ENCODE results near the gene LRRC23. TPM values are rescaled to one million over a fixed set of nuclear protein-coding genes. Genes with fewer than 3 reads are reported as not detected.

Gene LRRC23
- total and polyA plus RNA-seq, 2 of the 4 experiments (the other 2 are of a cell fraction), result 11.1 to 11.4 TPM

DNA sequence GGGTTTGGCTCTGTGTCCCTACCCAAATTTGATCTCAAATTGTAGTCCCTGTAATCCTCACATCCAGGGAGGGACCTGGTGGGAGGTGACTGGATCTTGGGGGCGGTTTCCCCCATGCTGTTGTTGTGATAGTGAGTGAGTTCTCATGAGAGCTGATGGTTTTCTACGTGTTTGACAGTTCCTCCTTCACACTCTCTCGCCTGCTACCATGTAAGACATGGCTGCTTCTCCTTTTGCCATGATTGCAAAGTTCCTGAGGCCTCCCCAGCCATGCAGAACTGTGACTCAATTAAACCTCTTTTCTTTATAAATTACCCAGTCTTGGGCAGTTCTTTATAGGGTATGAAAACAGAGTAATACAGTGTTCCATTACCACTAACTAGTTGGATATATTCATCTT, 10.3 kb upstream of the LRRC23 start:
- Histone ChIP-seq H3K4me2 (ENCODE audit: low read depth, low read length) (no peak overlapping the region), H3K79me1 (ENCODE audit: low read depth in 1 of 2, low read length in 2 of 2) (peaks cover 0 to 20% of the 10 kb centered on the region in 2 experiments; a peak in 2 of 4 replicates), H3K4me1 (ENCODE audit: control insufficient read depth, insufficient read depth, low read length) (peaks cover 5% of the 10 kb centered on the region), H3K18ac (ENCODE audit: low read depth, low read length) (no peak overlapping the region), H2BK5ac (ENCODE audit: low read depth, low read length, poor library complexity, severe bottlenecking) (no peak overlapping the region), H3K9me1 (ENCODE audit: insufficient read depth, low read length) (0 out of 2 replicates have a peak, but pooled peaks cover 4% of the 10 kb centered on the region), H2BK20ac (ENCODE audit: low read depth, low read length) (no peak overlapping the region), H4K91ac (ENCODE audit: insufficient read depth, low read depth, low read length) (no peak overlapping the region), H2AK5ac (ENCODE audit: low read depth, low read length) (no peak overlapping the region), H3K27ac (ENCODE audit: insufficient read depth, low read length) (no peak overlapping the region), H3K56ac (ENCODE audit: extremely low read depth, insufficient read depth, low read length) (no peak overlapping the region), H3K27me3 (ENCODE audit: control insufficient read depth, insufficient read depth, low read length) (no peaks in the 10 kb centered on the region), H4K20me1 (ENCODE audit: insufficient read depth, low read length) (no peaks in the 10 kb centered on the region), H3K14ac (replicated peaks; ENCODE audit: low read depth, low read length) (no peak overlapping the region; the same call in 1 of the 2 replicates), H2AFZ (replicated peaks; ENCODE audit: low read length, poor library complexity) (no peak overlapping the region), H2AK9ac (replicated peaks; ENCODE audit: low read depth, low read length, poor library complexity) (no peak overlapping the region), H3K4ac (ENCODE audit: low read depth, low read length) (no peak overlapping the region), H3K9me3 (ENCODE audit: control insufficient read depth, insufficient read depth, low read length) (no peaks in the 10 kb centered on the region), H3K4me3 (ENCODE audit: insufficient read depth, low read depth, low read length) (no peak overlapping the region), H2BK15ac (ENCODE audit: low read depth, low read length) (no peak overlapping the region), H3K36me3 (ENCODE audit: control insufficient read depth, insufficient read depth, low read length) (no peaks in the 10 kb centered on the region), H3K9ac (ENCODE audit: low read depth, low read length) (no peak overlapping the region), H4K8ac (ENCODE audit: low read depth in 2 of 2, low read length in 2 of 2) (no peak overlapping the region), H2BK120ac (ENCODE audit: low read depth, low read length) (no peak overlapping the region), H3K23ac (ENCODE audit: low read depth, low read length) (no peak overlapping the region), H4K5ac (ENCODE audit: low read depth, low read length) (no peak overlapping the region)
- CTCF ChIA-PET, result interaction anchor here (0.7 kb wide), 1 partner anchor 22 kb away, joined by 3 read pairs; the partner anchor contains the start of gene SPSB2
- in situ Hi-C loops (cut with MboI; ENCODE audit: low sequenced_read_pairs) (no loop called here), intact Hi-C loops (cut with micrococcal nuclease) (no loop called here), dilution Hi-C loops (cut with HindIII; ENCODE audit: low sequenced_read_pairs, unreplicated experiment) (no loop called here)
- TF ChIP-seq RCOR1 (IDR thresholded peaks at IDR 0.05; ENCODE audit: insufficient replicate concordance, low read length) (no peak), SMC3 (IDR thresholded peaks at IDR 0.05; ENCODE audit: low read depth, low read length) (no peak), MXI1 (IDR thresholded peaks at IDR 0.05; ENCODE audit: borderline replicate concordance, low read depth, low read length) (no peak), BHLHE40 (IDR thresholded peaks at IDR 0.05; ENCODE audit: low read depth, low read length) (no peak), CHD1 (IDR thresholded peaks at IDR 0.05; ENCODE audit: low read depth, low read length) (no peak), RFX5 (IDR thresholded peaks at IDR 0.05; ENCODE audit: low read depth, low read length) (no peak), MAFK (IDR thresholded peaks at IDR 0.05; ENCODE audit: low read depth, low read length) (no peak), CEBPB (IDR thresholded peaks at IDR 0.05; ENCODE audit: low read depth, low read length) (no peak), POLR2A (IDR thresholded peaks at IDR 0.05; ENCODE audit: low read depth, low read length) (no peak), RAD21 (IDR thresholded peaks at IDR 0.05; ENCODE audit: low read length) (no peak)
- TF ChIP-seq, protein P1, sequence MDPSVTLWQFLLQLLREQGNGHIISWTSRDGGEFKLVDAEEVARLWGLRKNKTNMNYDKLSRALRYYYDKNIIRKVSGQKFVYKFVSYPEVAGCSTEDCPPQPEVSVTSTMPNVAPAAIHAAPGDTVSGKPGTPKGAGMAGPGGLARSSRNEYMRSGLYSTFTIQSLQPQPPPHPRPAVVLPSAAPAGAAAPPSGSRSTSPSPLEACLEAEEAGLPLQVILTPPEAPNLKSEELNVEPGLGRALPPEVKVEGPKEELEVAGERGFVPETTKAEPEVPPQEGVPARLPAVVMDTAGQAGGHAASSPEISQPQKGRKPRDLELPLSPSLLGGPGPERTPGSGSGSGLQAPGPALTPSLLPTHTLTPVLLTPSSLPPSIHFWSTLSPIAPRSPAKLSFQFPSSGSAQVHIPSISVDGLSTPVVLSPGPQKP (IDR thresholded peaks at IDR 0.05; ENCODE audit: borderline replicate concordance, low read depth, low read length), result no peak
- TF ChIP-seq, protein P2, sequence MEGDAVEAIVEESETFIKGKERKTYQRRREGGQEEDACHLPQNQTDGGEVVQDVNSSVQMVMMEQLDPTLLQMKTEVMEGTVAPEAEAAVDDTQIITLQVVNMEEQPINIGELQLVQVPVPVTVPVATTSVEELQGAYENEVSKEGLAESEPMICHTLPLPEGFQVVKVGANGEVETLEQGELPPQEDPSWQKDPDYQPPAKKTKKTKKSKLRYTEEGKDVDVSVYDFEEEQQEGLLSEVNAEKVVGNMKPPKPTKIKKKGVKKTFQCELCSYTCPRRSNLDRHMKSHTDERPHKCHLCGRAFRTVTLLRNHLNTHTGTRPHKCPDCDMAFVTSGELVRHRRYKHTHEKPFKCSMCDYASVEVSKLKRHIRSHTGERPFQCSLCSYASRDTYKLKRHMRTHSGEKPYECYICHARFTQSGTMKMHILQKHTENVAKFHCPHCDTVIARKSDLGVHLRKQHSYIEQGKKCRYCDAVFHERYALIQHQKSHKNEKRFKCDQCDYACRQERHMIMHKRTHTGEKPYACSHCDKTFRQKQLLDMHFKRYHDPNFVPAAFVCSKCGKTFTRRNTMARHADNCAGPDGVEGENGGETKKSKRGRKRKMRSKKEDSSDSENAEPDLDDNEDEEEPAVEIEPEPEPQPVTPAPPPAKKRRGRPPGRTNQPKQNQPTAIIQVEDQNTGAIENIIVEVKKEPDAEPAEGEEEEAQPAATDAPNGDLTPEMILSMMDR (conservative IDR thresholded peaks at IDR 0.05; ENCODE audit: low read depth, low read length), result no peak
- BruUV-seq (replicated peaks), result no TSS peak
- POLR2A ChIA-PET (ENCODE audit: unreplicated experiment), result no interaction called here
- ATAC-seq (ENCODE audit: low read depth) (no peak), DNase-seq (no peak)
- WGBS, 2 experiments (ENCODE audit: extremely low coverage in 2 of 2, insufficient read length in 1 of 2), result no CpG with 5 or more reads among the region's 3 CpGs
